ENCODE measurements around the gene PPL.

DNA sequence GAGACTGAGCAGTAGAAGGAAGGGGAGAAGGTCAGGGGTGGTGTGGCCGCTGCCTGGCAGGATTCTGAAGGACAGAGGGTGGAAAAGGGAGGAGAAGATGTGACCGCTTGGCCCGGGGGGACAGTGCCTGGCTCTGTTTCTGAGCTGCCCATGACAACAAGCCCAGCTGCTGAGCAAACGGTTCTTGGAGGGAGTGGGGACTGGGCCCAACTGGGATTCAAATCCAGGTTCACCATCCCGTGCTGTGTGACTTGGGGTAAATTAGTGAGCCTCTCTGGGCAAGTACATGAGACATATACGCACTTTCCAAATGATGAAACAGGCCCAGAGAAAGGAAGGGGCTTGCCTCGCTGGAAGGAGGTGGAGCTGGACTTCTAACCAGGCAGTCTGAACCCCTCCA is 44.5 kb upstream of the PPL start:
- TF ChIP-seq, protein P1, sequence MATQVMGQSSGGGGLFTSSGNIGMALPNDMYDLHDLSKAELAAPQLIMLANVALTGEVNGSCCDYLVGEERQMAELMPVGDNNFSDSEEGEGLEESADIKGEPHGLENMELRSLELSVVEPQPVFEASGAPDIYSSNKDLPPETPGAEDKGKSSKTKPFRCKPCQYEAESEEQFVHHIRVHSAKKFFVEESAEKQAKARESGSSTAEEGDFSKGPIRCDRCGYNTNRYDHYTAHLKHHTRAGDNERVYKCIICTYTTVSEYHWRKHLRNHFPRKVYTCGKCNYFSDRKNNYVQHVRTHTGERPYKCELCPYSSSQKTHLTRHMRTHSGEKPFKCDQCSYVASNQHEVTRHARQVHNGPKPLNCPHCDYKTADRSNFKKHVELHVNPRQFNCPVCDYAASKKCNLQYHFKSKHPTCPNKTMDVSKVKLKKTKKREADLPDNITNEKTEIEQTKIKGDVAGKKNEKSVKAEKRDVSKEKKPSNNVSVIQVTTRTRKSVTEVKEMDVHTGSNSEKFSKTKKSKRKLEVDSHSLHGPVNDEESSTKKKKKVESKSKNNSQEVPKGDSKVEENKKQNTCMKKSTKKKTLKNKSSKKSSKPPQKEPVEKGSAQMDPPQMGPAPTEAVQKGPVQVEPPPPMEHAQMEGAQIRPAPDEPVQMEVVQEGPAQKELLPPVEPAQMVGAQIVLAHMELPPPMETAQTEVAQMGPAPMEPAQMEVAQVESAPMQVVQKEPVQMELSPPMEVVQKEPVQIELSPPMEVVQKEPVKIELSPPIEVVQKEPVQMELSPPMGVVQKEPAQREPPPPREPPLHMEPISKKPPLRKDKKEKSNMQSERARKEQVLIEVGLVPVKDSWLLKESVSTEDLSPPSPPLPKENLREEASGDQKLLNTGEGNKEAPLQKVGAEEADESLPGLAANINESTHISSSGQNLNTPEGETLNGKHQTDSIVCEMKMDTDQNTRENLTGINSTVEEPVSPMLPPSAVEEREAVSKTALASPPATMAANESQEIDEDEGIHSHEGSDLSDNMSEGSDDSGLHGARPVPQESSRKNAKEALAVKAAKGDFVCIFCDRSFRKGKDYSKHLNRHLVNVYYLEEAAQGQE (IDR thresholded peaks at IDR 0.05; ENCODE audit: low read depth): no peak
- TF ChIP-seq, protein P2, sequence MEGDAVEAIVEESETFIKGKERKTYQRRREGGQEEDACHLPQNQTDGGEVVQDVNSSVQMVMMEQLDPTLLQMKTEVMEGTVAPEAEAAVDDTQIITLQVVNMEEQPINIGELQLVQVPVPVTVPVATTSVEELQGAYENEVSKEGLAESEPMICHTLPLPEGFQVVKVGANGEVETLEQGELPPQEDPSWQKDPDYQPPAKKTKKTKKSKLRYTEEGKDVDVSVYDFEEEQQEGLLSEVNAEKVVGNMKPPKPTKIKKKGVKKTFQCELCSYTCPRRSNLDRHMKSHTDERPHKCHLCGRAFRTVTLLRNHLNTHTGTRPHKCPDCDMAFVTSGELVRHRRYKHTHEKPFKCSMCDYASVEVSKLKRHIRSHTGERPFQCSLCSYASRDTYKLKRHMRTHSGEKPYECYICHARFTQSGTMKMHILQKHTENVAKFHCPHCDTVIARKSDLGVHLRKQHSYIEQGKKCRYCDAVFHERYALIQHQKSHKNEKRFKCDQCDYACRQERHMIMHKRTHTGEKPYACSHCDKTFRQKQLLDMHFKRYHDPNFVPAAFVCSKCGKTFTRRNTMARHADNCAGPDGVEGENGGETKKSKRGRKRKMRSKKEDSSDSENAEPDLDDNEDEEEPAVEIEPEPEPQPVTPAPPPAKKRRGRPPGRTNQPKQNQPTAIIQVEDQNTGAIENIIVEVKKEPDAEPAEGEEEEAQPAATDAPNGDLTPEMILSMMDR (IDR thresholded peaks at IDR 0.05 in 2 of 3, conservative IDR thresholded peaks at IDR 0.05 in 1 of 3; ENCODE audit: borderline replicate concordance in 1 of 3, insufficient read depth in 1 of 3, low read depth in 2 of 3, low read length in 2 of 3): no peak
- TF ChIP-seq SIN3A (IDR thresholded peaks at IDR 0.05; ENCODE audit: low read depth) (no peak), POLR2AphosphoS5 (IDR thresholded peaks at IDR 0.05; ENCODE audit: low read depth, low read length) (no peak), EZH2 (IDR thresholded peaks at IDR 0.05) (no peak), JUND (IDR thresholded peaks at IDR 0.05) (no peak), POLR2A (IDR thresholded peaks at IDR 0.05; ENCODE audit: borderline replicate concordance, extremely low read depth, insufficient read depth, insufficient read length) (no peak), SP1 (IDR thresholded peaks at IDR 0.05; ENCODE audit: low read depth) (no peak), EGR1 (IDR thresholded peaks at IDR 0.05; ENCODE audit: low read depth) (no peak), ZNF274 (IDR thresholded peaks at IDR 0.05; ENCODE audit: low read depth, low read length) (no peak), YY1 (IDR thresholded peaks at IDR 0.05; ENCODE audit: extremely low read depth, insufficient replicate concordance, low read depth, low read length) (no peak), ELF1 (IDR thresholded peaks at IDR 0.05; ENCODE audit: borderline replicate concordance, low read depth) (no peak)
- TF ChIP-seq, protein P3, sequence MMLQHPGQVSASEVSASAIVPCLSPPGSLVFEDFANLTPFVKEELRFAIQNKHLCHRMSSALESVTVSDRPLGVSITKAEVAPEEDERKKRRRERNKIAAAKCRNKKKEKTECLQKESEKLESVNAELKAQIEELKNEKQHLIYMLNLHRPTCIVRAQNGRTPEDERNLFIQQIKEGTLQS (IDR thresholded peaks at IDR 0.05): no peak
- TF ChIP-seq, protein P4, sequence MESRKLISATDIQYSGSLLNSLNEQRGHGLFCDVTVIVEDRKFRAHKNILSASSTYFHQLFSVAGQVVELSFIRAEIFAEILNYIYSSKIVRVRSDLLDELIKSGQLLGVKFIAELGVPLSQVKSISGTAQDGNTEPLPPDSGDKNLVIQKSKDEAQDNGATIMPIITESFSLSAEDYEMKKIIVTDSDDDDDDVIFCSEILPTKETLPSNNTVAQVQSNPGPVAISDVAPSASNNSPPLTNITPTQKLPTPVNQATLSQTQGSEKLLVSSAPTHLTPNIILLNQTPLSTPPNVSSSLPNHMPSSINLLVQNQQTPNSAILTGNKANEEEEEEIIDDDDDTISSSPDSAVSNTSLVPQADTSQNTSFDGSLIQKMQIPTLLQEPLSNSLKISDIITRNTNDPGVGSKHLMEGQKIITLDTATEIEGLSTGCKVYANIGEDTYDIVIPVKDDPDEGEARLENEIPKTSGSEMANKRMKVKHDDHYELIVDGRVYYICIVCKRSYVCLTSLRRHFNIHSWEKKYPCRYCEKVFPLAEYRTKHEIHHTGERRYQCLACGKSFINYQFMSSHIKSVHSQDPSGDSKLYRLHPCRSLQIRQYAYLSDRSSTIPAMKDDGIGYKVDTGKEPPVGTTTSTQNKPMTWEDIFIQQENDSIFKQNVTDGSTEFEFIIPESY (IDR thresholded peaks at IDR 0.05; ENCODE audit: extremely low read depth, insufficient replicate concordance, low read length): no peak
